ENCODE results near the gene ATP2A3.

The ATP2A3 gene

GRCh38 chr17:3918372-3919122 lies 45.7 kb downstream of the ATP2A3 start:
- TF ChIP-seq SIN3A (IDR thresholded peaks at IDR 0.05; ENCODE audit: borderline replicate concordance, insufficient read depth, low read length) (no peak), FOXP2 (optimal IDR thresholded peaks at IDR 0.05; ENCODE audit: borderline replicate concordance, extremely low read depth, extremely low read length, insufficient read depth) (no peak), TAF1 (IDR thresholded peaks at IDR 0.05; ENCODE audit: borderline replicate concordance, insufficient read depth, low read length) (no peak), POLR2AphosphoS5 (IDR thresholded peaks at IDR 0.05; ENCODE audit: low read depth, low read length) (no peak), REST (IDR thresholded peaks at IDR 0.05; ENCODE audit: insufficient read depth in 1 of 2, low read depth in 2 of 2, low read length in 2 of 2) (no peak)

GRCh38 chr17:3917391-3917931 lies 46.8 kb downstream of the ATP2A3 start:
- TF ChIP-seq SIN3A (IDR thresholded peaks at IDR 0.05; ENCODE audit: borderline replicate concordance, insufficient read depth, low read length) (no peak), POLR2AphosphoS5 (IDR thresholded peaks at IDR 0.05; ENCODE audit: low read depth, low read length) (no peak), FOXP2 (optimal IDR thresholded peaks at IDR 0.05; ENCODE audit: borderline replicate concordance, extremely low read depth, extremely low read length, insufficient read depth) (no peak), TAF1 (IDR thresholded peaks at IDR 0.05; ENCODE audit: borderline replicate concordance, insufficient read depth, low read length) (no peak), REST (IDR thresholded peaks at IDR 0.05; ENCODE audit: insufficient read depth in 1 of 2, low read depth in 2 of 2, low read length in 2 of 2) (no peak)

DNA sequence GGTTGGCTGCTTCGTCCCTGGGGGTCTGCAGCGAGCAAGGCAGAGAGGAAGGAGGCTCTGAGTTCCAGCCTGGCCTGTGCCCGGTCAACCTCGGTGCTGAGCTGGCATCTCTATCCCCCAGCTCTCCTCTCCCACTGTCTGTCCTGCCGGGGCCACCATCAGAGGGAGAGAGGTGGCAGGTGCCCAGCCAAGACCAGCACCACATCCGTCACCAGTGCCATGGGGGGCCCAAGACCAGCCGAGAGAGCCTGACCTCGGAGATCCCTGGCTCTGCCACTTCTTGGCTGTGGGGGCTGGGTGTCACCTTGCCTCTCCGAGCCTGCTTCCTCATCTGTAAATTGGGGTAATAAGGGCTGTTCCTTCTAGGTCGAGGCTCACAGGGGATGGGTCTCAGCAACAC lies 47.4 kb downstream of the ATP2A3 start:
- TF ChIP-seq SIN3A (IDR thresholded peaks at IDR 0.05; ENCODE audit: borderline replicate concordance, insufficient read depth, low read length) (no peak), POLR2AphosphoS5 (IDR thresholded peaks at IDR 0.05; ENCODE audit: low read depth, low read length) (no peak), TAF1 (IDR thresholded peaks at IDR 0.05; ENCODE audit: borderline replicate concordance, insufficient read depth, low read length) (no peak), REST (IDR thresholded peaks at IDR 0.05; ENCODE audit: insufficient read depth in 1 of 2, low read depth in 2 of 2, low read length in 2 of 2) (no peak), FOXP2 (optimal IDR thresholded peaks at IDR 0.05; ENCODE audit: borderline replicate concordance, extremely low read depth, extremely low read length, insufficient read depth) (no peak)

GRCh38 chr17:3915995-3916696 lies 48.1 kb downstream of the ATP2A3 start, which contains the start of gene P2RX1:
Gene P2RX1, minus strand, starts transcription at chr17:3916465. Its CDS starts 240 bp downstream, at chr17:3916225.
- TF ChIP-seq SIN3A (IDR thresholded peaks at IDR 0.05; ENCODE audit: borderline replicate concordance, insufficient read depth, low read length) (no peak), REST (IDR thresholded peaks at IDR 0.05; ENCODE audit: insufficient read depth in 1 of 2, low read depth in 2 of 2, low read length in 2 of 2) (no peak), FOXP2 (optimal IDR thresholded peaks at IDR 0.05; ENCODE audit: borderline replicate concordance, extremely low read depth, extremely low read length, insufficient read depth) (no peak), POLR2AphosphoS5 (IDR thresholded peaks at IDR 0.05; ENCODE audit: low read depth, low read length) (no peak), TAF1 (IDR thresholded peaks at IDR 0.05; ENCODE audit: borderline replicate concordance, insufficient read depth, low read length) (no peak)

All from PFSK-1 (cell line).